Omental fat pad (tissue), 4 donors: ENCODE data around the gene RACGAP1. TPM values are rescaled to one million over a fixed set of nuclear protein-coding genes. Genes with fewer than 3 reads are reported as not detected.
"Not testable (repeated sequence)": the region's sequence is repeated elsewhere in the genome, so short reads cannot be mapped to it uniquely, and the experiment has no call there.

Experiments used
- ATAC-seq: fragments of 150-250 bp; one replicate; pipeline ENCODE4 v1.9.1; 2016; ENCODE audit warnings: mild to moderate bottlenecking, moderate library complexity; ENCODE audit not compliant: low FRiP score
- DNase-seq: peaks from one replicate; pipeline ENCODE4 v3.0.0-alpha.2; 2019; ENCODE audit warnings: low spot score
- total RNA-seq, 4 donors: library from RNA; depleted of rRNA; stranded (reverse); fragments of >200 nt; gene quantifications; one replicate each; pipeline ENCODE4 v1.1.0, GENCODE V29; 2016
- TF ChIP-seq, protein P1 (sequence below), 3 donors: fragments of 450-650 bp; IDR thresholded peaks; one replicate each; pipeline ENCODE4 v1.5.1; 2016 to 2017; ENCODE audit warnings: antibody characterized with exemption in 3 of 3, mild to moderate bottlenecking in 3 of 3, moderate library complexity in 2 of 3

Gene RACGAP1
- total RNA-seq, 4 donors from 2014 or later, result 5.2 to 15.3 (median 8.5) TPM

DNA sequence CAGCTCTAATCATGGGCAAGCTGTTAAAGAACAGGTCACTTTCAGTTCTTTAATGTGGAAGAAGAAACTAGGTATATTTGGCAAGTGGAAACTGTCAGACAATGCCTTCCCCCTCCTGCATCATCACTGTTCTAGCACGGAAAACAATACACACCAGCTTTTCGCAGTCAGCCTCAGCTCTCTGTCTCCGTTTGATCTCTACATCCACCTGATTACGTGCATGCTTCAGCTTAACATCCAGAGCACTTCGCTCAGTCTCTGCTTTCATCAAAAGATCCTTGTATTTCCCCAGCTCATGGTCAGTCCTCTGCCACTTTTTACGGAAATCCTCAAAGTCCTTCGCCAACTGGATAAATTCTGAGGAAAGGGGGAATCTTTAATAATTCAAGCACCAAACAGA is 19.0 kb downstream of the RACGAP1 start:
- ATAC-seq (no peak), DNase-seq (no peak)
- TF ChIP-seq, protein P1, sequence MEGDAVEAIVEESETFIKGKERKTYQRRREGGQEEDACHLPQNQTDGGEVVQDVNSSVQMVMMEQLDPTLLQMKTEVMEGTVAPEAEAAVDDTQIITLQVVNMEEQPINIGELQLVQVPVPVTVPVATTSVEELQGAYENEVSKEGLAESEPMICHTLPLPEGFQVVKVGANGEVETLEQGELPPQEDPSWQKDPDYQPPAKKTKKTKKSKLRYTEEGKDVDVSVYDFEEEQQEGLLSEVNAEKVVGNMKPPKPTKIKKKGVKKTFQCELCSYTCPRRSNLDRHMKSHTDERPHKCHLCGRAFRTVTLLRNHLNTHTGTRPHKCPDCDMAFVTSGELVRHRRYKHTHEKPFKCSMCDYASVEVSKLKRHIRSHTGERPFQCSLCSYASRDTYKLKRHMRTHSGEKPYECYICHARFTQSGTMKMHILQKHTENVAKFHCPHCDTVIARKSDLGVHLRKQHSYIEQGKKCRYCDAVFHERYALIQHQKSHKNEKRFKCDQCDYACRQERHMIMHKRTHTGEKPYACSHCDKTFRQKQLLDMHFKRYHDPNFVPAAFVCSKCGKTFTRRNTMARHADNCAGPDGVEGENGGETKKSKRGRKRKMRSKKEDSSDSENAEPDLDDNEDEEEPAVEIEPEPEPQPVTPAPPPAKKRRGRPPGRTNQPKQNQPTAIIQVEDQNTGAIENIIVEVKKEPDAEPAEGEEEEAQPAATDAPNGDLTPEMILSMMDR (IDR thresholded peaks at IDR 0.05), result no peak

DNA sequence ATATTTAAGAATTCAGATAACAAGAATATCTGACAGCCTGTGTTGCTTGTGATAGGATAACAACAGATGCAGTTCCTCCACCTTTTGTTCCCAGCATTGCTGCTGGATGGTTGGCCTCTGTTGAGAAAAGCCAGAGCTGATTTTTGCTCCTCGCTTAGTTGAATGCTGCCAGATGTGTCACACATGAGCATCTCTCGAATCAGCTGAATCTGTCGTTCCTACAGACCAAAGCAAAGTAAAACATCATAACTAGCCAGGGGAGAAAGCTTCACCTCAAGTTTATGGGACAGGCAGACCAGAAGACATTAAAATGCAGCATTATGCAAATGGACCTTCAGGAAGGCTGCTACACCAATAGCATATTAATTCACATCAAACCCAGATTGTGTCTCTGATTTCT is 20.1 kb downstream of the RACGAP1 start:
- ATAC-seq (no peak), DNase-seq (no peak)
- TF ChIP-seq, protein P1 (IDR thresholded peaks at IDR 0.05), result no peak

DNA sequence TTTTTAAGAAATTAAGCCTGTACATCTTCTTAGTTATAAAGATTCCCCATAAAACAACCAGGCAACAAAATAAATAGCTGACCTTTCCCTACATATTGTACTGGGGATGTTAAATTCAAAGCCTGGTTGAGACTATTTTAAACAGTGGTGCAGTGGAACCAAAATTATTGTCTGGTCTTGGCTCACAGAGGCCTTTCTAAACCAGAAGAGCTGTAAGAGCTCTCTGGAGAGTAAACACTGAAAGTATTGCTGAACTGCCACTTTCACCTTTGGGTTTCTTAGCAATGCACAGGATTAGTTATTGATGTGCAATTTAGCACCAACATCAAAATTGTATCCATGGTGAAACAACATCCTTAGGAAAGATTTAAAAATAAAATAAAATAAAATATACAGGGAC is 20.6 kb downstream of the RACGAP1 start:
- no peak for DNase-seq
- TF ChIP-seq, protein P1 (IDR thresholded peaks at IDR 0.05), result no peak
- no peak for ATAC-seq

GRCh38 chr12:50003595-50003994 is 21.7 kb downstream of the RACGAP1 start:
- TF ChIP-seq, protein P1 (IDR thresholded peaks at IDR 0.05), result no peak
- ATAC-seq (no peak), DNase-seq (no peak)

DNA sequence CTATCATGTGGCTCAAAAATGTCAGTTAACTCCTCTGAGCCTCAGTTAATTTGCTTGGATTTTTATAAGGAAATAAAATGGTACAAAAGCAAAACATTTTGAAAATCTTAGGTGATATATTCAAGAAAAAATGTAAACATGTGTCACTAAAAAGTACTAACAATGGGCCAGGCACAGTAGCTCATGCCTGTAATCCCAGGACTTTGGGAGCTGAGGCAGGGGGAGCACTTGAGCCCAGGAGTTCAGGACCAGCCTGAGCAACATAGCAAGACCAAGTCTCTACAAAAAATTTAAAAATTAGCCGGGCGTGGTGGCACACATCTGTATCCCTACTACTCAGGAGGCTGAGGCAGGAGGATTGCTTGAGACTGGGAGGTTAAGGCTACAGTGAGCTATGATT is 26.8 kb downstream of the RACGAP1 start:
- TF ChIP-seq, protein P1 (IDR thresholded peaks at IDR 0.05), result no peak
- DNase-seq (no peak), ATAC-seq (no peak)

DNA sequence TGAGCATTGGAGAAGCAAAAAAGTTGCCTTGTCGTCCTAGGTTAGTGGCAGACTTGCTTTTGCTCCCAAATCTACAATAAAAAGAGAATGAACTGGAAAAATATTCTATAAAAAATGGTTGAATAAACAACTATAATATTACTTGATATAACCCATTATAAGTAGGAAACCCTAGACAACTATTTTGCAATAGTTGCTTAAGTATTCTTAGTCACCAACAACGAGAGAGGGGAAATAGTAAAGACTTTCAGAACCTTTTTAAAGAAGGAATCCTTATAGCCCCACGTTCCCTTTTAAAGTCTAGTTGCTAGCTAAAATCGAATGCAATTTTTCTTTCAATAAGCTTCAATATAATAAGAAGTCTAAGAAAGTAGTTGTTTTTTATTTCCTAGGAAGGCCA is 35.0 kb downstream of the RACGAP1 start:
- TF ChIP-seq, protein P1 (IDR thresholded peaks at IDR 0.05), result no peak
- DNase-seq (no peak), ATAC-seq (no peak)

DNA sequence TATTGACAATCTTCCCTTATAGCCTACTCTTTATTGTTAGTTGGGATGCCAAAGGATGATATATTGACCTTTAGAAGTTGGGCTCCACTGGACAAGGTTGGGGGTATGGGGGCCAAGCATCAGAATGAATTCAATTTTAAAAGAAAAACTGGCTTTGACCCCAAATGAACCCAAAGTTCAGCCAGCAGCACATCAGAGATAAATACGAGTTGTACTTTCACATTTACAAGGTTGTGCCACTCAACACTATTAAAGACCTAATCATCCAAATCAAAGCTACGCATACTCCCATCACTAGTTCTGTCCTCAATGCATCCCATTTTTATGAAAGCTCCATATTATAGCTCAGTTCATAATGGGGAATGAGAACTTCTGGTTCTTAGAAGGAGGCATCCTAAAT is 35.9 kb downstream of the RACGAP1 start:
- ATAC-seq, result not testable (repeated sequence)

More for the DNA sequence above, 35.9 kb downstream of the RACGAP1 start:
- not testable (repeated sequence) for DNase-seq
